Measurements from ENCODE around the gene RPL7A.

DNA sequence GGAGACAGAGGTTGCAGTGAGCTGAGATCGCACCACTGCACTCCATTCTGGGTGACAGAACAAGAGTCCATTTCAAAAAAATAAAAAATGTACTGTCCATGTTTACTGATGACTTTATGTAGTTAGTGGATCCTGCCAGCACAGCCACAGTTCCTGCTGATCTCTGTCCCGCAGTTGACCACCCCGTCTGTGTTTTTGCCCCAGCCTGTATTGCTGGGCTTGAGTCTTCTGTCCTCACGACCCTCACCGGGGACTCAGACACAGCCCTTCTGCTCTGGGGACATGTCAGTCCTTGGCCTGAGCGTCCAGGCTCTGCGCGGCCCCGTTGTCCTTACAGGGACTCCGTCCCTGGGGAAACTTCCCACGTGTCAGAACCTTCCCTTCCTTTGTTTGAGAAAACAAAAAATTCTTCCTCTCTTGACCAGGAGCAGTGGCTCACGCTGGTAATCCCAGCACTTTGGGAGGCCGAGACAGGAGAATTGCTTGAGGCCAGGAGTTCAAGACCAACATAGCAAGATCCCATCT lies 26.5 kb upstream of the RPL7A start:
- TF ChIP-seq, protein P1, sequence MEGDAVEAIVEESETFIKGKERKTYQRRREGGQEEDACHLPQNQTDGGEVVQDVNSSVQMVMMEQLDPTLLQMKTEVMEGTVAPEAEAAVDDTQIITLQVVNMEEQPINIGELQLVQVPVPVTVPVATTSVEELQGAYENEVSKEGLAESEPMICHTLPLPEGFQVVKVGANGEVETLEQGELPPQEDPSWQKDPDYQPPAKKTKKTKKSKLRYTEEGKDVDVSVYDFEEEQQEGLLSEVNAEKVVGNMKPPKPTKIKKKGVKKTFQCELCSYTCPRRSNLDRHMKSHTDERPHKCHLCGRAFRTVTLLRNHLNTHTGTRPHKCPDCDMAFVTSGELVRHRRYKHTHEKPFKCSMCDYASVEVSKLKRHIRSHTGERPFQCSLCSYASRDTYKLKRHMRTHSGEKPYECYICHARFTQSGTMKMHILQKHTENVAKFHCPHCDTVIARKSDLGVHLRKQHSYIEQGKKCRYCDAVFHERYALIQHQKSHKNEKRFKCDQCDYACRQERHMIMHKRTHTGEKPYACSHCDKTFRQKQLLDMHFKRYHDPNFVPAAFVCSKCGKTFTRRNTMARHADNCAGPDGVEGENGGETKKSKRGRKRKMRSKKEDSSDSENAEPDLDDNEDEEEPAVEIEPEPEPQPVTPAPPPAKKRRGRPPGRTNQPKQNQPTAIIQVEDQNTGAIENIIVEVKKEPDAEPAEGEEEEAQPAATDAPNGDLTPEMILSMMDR (IDR thresholded peaks at IDR 0.05), result no peak
- TF ChIP-seq POLR2A (IDR thresholded peaks at IDR 0.05) (no peak), POLR2AphosphoS5 (IDR thresholded peaks at IDR 0.05) (no peak)
